T-cell (primary cell): ENCODE measurements around the gene MYLIP. TPM values are rescaled to one million over a fixed set of nuclear protein-coding genes. Genes with fewer than 3 reads are reported as not detected.

Source experiments
- ATAC-seq, 4 experiments: fragments of 200-7000 bp in 3 of 4; fragments of 150-1000 bp in 1 of 4; cut with Tn5 transposase; replicated peaks in 1 of 4; 1 replicate in 3 of 4; 2 replicates in 1 of 4; pipeline ENCODE4 v1.10.0; 2021; ENCODE audit warnings: moderate library complexity in 3 of 4, mild to moderate bottlenecking in 2 of 4, moderate number of reproducible peaks in 1 of 4
- CTCF ChIA-PET, 2 donors: fragments of 300-600 bp; sonication (Branson Sonifier 250); formaldehyde crosslinking; loops; one replicate each; lab custom pipeline; 2022; ENCODE audit warnings: antibody characterized with exemption in 2 of 2; lab: Charles Lee
- POLR2A ChIA-PET, 2 donors: fragments of 300-600 bp; sonication (Branson Sonifier 250); formaldehyde crosslinking; loops; one replicate each; lab custom pipeline; 2022; ENCODE audit warnings: antibody characterized with exemption in 2 of 2; lab: Charles Lee
- DNase-seq, 35 experiments: peaks; one replicate each; pipeline versions ENCODE4 v3.0.0 to v3.0.0-alpha.2; 2013 to 2023
- H3K27ac ChIP-seq: one replicate; pipeline ENCODE4 v1.5.1; 2013; ENCODE audit warnings: low read length
- H3K27me3 ChIP-seq, 2 experiments: replicated peaks in 1 of 2; 1 replicate in 1 of 2; 2 replicates in 1 of 2; pipeline versions ENCODE4 v1.6.1 to v1.7.0; 2013; ENCODE audit warnings: low read length in 1 of 2, mixed read lengths in 1 of 2; ENCODE audit not compliant: control insufficient read depth in 2 of 2, insufficient read depth in 2 of 2; ENCODE audit errors: extremely low read depth in 1 of 2
- H3K36me3 ChIP-seq, 2 donors: 1 replicate in 1 of 2; 2 replicates in 1 of 2; pipeline versions ENCODE4 v1.6.1 to v1.7.0; 2013; ENCODE audit warnings: low read length in 1 of 2; ENCODE audit not compliant: control insufficient read depth in 2 of 2, insufficient read depth in 1 of 2; ENCODE audit errors: extremely low read depth in 1 of 2
- H3K4me1 ChIP-seq, 2 experiments: 1 replicate in 1 of 2; 2 replicates in 1 of 2; pipeline versions ENCODE4 v1.6.1 to v1.7.0; 2013; ENCODE audit warnings: low read length in 2 of 2, mixed read lengths in 1 of 2; ENCODE audit not compliant: insufficient read depth in 2 of 2, control insufficient read depth in 1 of 2; ENCODE audit errors: extremely low read depth in 1 of 2
- H3K4me3 ChIP-seq, 2 donors: 1 replicate in 1 of 2; 2 replicates in 1 of 2; pipeline versions ENCODE4 v1.5.1 to v1.7.0; 2013; ENCODE audit warnings: mild to moderate bottlenecking in 2 of 2, low read length in 1 of 2, moderate library complexity in 1 of 2; ENCODE audit not compliant: control insufficient read depth in 1 of 2; ENCODE audit errors: extremely low read depth in 1 of 2
- H3K9me3 ChIP-seq: 2 replicates; pipeline ENCODE4 v1.7.0; 2013
- H3K27ac Mint-ChIP-seq, 2 donors: one replicate each; pipeline ENCODE4 v1.8.0; 2020 to 2021; ENCODE audit warnings: mild to moderate bottlenecking in 2 of 2, mixed read lengths in 2 of 2
- H3K27me3 Mint-ChIP-seq, 2 donors: one replicate each; pipeline ENCODE4 v1.8.0; 2021 to 2022; ENCODE audit warnings: mixed read lengths in 2 of 2
- H3K36me3 Mint-ChIP-seq: one replicate; pipeline ENCODE4 v1.8.0; 2021; ENCODE audit warnings: mixed read lengths
- H3K4me1 Mint-ChIP-seq, 3 donors: one replicate each; pipeline ENCODE4 v1.8.0; 2020 to 2022; ENCODE audit warnings: mixed read lengths in 3 of 3, mild to moderate bottlenecking in 1 of 3
- H3K4me3 Mint-ChIP-seq, 3 donors: one replicate each; pipeline ENCODE4 v1.8.0; 2020 to 2022; ENCODE audit warnings: mild to moderate bottlenecking in 3 of 3, mixed read lengths in 3 of 3, moderate library complexity in 3 of 3
- H3K9me3 Mint-ChIP-seq, 3 donors: one replicate each; pipeline ENCODE4 v1.8.0; 2020 to 2022; ENCODE audit warnings: mixed read lengths in 3 of 3
- WGBS: methylation state at CpG from one replicate; pipeline ENCODE4 v1.1.5; 2013; ENCODE audit warnings: missing lambda C conversion rate; ENCODE audit not compliant: insufficient coverage; 5-methylcytosine and 5-hydroxymethylcytosine counted together
- total RNA-seq, 35 experiments: library from RNA in 6 of 35; stranded (reverse) in 6 of 35; fragments of 120-200 nt in 1 of 35; gene quantifications; one replicate each; pipeline versions ENCODE4 v1.2.1 to v1.2.4 and lab custom pipeline; 2013 to 2026

The MYLIP gene
- total RNA-seq, 5 donors from 2014 or later (not counting 1 experiment from before 2014, with no cell fraction given): 18.4 to 210 (median 19.9) TPM

DNA sequence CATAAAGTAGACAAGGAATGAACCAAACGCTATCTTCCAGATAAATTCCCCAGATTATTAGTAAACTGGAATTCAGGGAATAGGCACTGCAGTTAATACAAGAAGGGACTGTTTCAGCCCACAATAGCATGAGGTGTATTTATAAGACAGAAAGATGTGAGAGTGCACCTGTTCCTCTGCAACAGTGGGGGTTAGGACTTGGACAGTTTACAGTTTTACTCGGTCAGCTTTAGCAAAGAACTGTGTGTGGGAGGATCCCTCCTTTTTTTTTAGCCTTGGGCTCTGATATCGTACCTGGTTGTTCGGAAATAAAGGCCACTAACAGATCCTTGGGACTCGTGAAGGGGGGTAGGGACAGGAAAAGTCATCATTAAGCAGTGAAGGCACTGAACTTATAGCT lies 2.0 kb upstream of the MYLIP start:
- ATAC-seq (no peak), DNase-seq (no peak)
- Histone ChIP-seq H3K27ac (no peak overlapping the region), H3K4me1 (peaks cover 5 to 17% of the 10 kb centered on the region in 2 experiments), H3K27me3 (peaks cover 0 to 12% of the 10 kb centered on the region in 2 experiments), H3K4me3 (no peak overlapping the region), H3K36me3 (peaks cover 0 to 8% of the 10 kb centered on the region in 2 donors), H3K9me3 (no peaks in the 10 kb centered on the region)
- CTCF ChIA-PET: interaction anchor here (0.8 to 2.8 kb wide), 4 partner anchors 9 to 56 kb away, joined by 3 to 13 read pairs (median 3); no protein-coding TSS in a partner anchor
- H3K27ac Mint-ChIP-seq: no peak overlapping the region
- no peak overlapping the region for H3K4me3 Mint-ChIP-seq
- no peaks in the 10 kb centered on the region for H3K36me3 Mint-ChIP-seq
- peaks cover 12 to 28% (median 18%) of the 10 kb centered on the region in 3 donors for H3K4me1 Mint-ChIP-seq
- 80% methylated on average over 1 of the region's 5 CpGs for WGBS
- H3K9me3 Mint-ChIP-seq: no peaks in the 10 kb centered on the region
- H3K27me3 Mint-ChIP-seq: peaks cover 8% of the 10 kb centered on the region in 2 donors
- POLR2A ChIA-PET: interaction anchor here in 1 of 2 donors (0.7 kb wide), 1 partner anchor 10 kb away, joined by 3 read pairs; no protein-coding TSS in a partner anchor

DNA sequence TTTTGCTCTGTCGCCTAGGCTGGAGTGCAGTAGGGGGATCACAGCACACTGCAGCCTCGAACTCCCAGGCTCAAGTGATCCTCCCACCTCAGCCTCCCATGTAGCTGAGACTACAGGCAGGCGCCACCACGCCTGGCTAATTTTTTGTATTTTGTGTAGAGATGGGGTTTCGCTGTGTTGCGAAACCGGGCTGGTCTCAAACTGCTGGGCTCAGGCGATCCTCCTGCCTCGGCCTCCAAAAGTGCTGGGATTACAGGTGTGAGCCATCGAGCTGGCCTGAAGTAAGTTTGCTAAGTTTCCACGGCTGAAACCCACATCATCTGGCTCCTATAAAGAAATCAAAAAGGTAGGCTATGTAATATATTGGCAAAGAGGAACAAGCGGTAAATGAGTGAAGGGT lies 1.4 kb upstream of the MYLIP start:
- Mint-ChIP-seq H3K9me3 (no peaks in the 10 kb centered on the region), H3K27me3 (peaks cover 8% of the 10 kb centered on the region in 2 donors), H3K4me3 (peak overlapping the region; percentile 56 to 94 (median 59)), H3K4me1 (peaks cover 16 to 33% (median 23%) of the 10 kb centered on the region in 3 donors), H3K36me3 (no peaks in the 10 kb centered on the region), H3K27ac (peak overlapping the region in 1 of 2 donors; percentile 36)
- ATAC-seq (no peak), DNase-seq (no peak)
- WGBS: 93% methylated on average over 1 of the region's 12 CpGs
- Histone ChIP-seq H3K27me3 (peaks cover 0 to 12% of the 10 kb centered on the region in 2 experiments), H3K4me1 (peaks cover 5 to 21% of the 10 kb centered on the region in 2 experiments), H3K4me3 (no peak overlapping the region), H3K27ac (no peak overlapping the region), H3K36me3 (peaks cover 0 to 9% of the 10 kb centered on the region in 2 donors), H3K9me3 (no peaks in the 10 kb centered on the region)
- ChIA-PET CTCF (interaction anchor here (0.6 to 2.8 kb wide), 6 partner anchors 9 to 436 kb away, joined by 3 to 13 read pairs (median 4); no protein-coding TSS in a partner anchor), POLR2A (interaction anchor here (0.6 to 2.0 kb wide), 3 partner anchors 9 to 55 kb away, joined by 3 to 12 read pairs (median 4); no protein-coding TSS in a partner anchor)

DNA sequence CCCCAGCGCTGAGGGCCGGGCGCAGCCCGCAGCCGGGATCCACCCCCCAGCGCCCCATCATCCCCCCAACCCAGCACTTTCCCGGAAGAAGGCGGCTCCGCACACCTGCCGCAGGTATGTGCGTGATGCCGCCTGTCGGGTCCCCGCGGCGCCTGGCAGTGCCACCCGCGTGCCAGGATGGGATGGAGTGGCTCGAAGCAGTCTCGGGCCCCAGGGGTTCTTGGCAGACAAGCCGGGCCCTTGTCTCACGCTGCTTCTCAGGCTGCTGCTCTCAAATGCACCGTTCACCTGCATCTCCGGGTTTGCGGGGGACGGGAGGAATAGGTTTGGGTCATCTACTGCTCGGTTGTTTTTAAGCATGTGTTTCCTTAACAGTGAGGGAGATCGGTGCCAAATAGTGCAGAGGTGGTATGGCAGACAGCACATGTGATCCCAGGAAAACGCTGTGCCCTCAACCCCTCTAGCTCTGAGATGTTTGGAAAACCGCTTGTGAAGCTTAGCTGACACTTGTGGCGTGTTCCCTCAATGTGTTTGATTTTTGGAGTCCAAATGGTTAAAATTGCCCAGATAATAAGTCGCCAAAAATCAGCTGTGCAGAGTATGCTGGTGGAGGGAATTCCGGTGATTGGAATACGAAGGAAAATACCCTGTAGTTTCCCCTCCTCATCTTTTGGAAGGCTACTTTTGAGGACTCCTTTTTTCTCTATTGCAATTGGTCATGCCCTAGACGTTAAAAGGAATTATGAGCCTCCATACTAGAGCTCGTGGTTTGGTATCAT lies 926 bp downstream of the MYLIP start:
- peak in 25 of 35 experiments; percentile 12 to 55 (median 37) for DNase-seq
- H3K4me1 Mint-ChIP-seq: peaks cover 40 to 56% (median 46%) of the 10 kb centered on the region in 3 donors
- Histone ChIP-seq H3K4me1 (peaks cover 15 to 35% of the 10 kb centered on the region in 2 experiments), H3K27ac (peak overlapping the region; percentile 93), H3K9me3 (no peaks in the 10 kb centered on the region), H3K4me3 (peak overlapping the region; percentile 87 to 93), H3K36me3 (peaks cover 0 to 21% of the 10 kb centered on the region in 2 donors), H3K27me3 (peaks cover 0 to 12% of the 10 kb centered on the region in 2 experiments)
- H3K27me3 Mint-ChIP-seq: peaks cover 2 to 3% of the 10 kb centered on the region in 2 donors
- H3K27ac Mint-ChIP-seq: peak overlapping the region; percentile 83 to 88
- H3K4me3 Mint-ChIP-seq: peak overlapping the region; percentile 91 to 94 (median 93)
- ChIA-PET POLR2A (interaction anchor here in 1 of 2 donors (0.6 to 3.8 kb wide), 6 partner anchors 17 to 61 kb away, joined by 3 to 25 read pairs (median 8); no protein-coding TSS in a partner anchor), CTCF (interaction anchor here (1.1 to 4.7 kb wide), 4 partner anchors 51 to 438 kb away, joined by 4 to 22 read pairs (median 6); no protein-coding TSS in a partner anchor)
- ATAC-seq: peak in 3 of 4 experiments; percentile 0 to 8 (median 6)
- 2% methylated on average over 30 of the region's 36 CpGs for WGBS
- peaks cover 7% of the 10 kb centered on the region for H3K36me3 Mint-ChIP-seq
- no peaks in the 10 kb centered on the region for H3K9me3 Mint-ChIP-seq

DNA sequence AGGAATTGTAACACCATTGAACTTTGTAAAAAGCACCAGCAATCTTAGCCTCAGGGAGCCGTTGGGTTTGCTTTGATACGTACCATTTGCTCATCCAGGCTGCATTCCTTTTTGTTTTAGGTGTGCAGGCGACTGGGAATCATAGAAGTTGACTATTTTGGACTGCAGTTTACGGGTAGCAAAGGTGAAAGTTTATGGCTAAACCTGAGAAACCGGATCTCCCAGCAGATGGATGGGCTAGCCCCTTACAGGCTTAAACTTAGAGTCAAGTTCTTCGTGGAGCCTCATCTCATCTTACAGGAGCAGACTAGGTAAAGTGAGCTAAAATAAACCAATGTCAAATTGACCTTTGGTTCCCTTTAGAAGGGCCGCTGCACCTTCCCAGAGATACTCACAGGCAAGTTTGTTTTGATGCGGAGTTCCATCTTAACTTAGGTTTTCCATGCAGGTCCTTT lies 1.6 kb downstream of the MYLIP start:
- peaks cover 46 to 62% (median 52%) of the 10 kb centered on the region in 3 donors for H3K4me1 Mint-ChIP-seq
- H3K27ac Mint-ChIP-seq: peak overlapping the region; percentile 83 to 88
- Histone ChIP-seq H3K4me3 (peak overlapping the region; percentile 87 to 93), H3K4me1 (peaks cover 21 to 42% of the 10 kb centered on the region in 2 experiments), H3K27ac (peak overlapping the region; percentile 93), H3K27me3 (peaks cover 0 to 10% of the 10 kb centered on the region in 2 experiments), H3K36me3 (peaks cover 3 to 26% of the 10 kb centered on the region in 2 donors), H3K9me3 (no peaks in the 10 kb centered on the region)
- 5% methylated on average over 4 of the region's 8 CpGs for WGBS
- H3K36me3 Mint-ChIP-seq: peaks cover 14% of the 10 kb centered on the region
- ATAC-seq (no peak), DNase-seq (peak in 2 of 35 experiments; percentile 14 to 20)
- H3K27me3 Mint-ChIP-seq: peaks cover 2 to 3% of the 10 kb centered on the region in 2 donors
- H3K4me3 Mint-ChIP-seq: peak overlapping the region; percentile 91 to 94 (median 93)
- ChIA-PET POLR2A (interaction anchor here in 1 of 2 donors (0.5 to 3.8 kb wide), 7 partner anchors 17 to 881 kb away, joined by 3 to 25 read pairs (median 7); no protein-coding TSS in a partner anchor), CTCF (interaction anchor here (0.7 to 4.7 kb wide), 6 partner anchors 14 to 439 kb away, joined by 3 to 22 read pairs (median 6); no protein-coding TSS in a partner anchor)
- no peaks in the 10 kb centered on the region for H3K9me3 Mint-ChIP-seq

DNA sequence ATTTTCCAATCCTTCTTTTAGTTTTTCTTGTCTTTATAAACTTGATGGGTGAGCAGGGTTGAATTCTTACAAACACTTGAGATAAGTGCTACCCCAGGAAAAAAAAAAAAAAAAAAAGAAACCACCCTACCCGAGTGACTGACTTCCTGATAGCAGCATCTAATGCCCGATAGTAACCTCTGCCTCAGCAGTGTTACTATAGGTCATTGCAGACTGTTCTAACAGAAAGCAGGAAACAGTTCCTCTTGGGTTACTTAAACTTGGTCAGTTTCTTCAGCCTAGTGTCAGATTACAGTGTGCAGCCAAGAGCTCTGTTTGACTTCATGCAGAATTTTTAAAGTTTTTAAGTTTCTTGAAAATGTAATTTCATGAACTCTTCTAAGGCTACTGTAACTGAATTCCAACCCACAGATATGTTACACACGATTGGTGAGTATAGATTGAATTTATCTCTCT lies 2.1 kb downstream of the MYLIP start:
- H3K27me3 Mint-ChIP-seq: peaks cover 2 to 3% of the 10 kb centered on the region in 2 donors
- no CpG with 5 or more reads among the region's 3 CpGs for WGBS
- H3K4me3 Mint-ChIP-seq: peak overlapping the region; percentile 91 to 94 (median 93)
- peak; percentile 42 to 54 (median 47) for ATAC-seq
- Histone ChIP-seq H3K27me3 (peaks cover 0 to 7% of the 10 kb centered on the region in 2 experiments), H3K4me3 (peak overlapping the region; percentile 87 to 93), H3K4me1 (peaks cover 21 to 47% of the 10 kb centered on the region in 2 experiments), H3K36me3 (peaks cover 4 to 26% of the 10 kb centered on the region in 2 donors), H3K27ac (peak overlapping the region; percentile 93), H3K9me3 (no peaks in the 10 kb centered on the region)
- peaks cover 14% of the 10 kb centered on the region for H3K36me3 Mint-ChIP-seq
- DNase-seq: peak in 28 of 35 experiments; percentile 15 to 86 (median 48)
- H3K9me3 Mint-ChIP-seq: no peaks in the 10 kb centered on the region
- ChIA-PET CTCF (interaction anchor here (0.7 to 4.7 kb wide), 6 partner anchors 14 to 439 kb away, joined by 3 to 22 read pairs (median 6); no protein-coding TSS in a partner anchor), POLR2A (interaction anchor here (0.5 to 3.8 kb wide), 10 partner anchors 12 to 882 kb away, joined by 3 to 25 read pairs (median 6); no protein-coding TSS in a partner anchor)
- peaks cover 51 to 66% (median 55%) of the 10 kb centered on the region in 3 donors for H3K4me1 Mint-ChIP-seq
- peak overlapping the region; percentile 83 to 88 for H3K27ac Mint-ChIP-seq
